Measurements from ENCODE around the gene CDSN.

DNA sequence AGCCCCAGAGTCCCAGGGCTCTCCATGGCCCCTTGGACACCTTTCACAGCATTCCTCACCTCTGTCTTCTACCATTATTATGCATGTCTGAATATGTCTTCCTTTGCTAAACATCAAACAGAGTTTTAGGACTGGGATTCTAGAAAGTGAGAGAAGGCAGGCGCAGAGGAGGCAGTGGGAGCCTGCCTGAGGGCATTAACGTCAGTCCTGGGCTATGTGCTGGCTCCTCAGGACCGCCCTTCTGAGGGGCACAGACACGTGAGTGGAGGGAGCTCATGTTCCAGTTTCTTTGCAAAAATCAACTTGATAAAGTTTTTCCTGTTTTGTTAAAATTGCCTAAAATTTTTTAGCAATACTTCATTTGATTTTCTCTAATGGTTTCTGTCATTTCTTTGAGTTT, 45.8 kb downstream of the CDSN start:
- TF ChIP-seq, protein P1, sequence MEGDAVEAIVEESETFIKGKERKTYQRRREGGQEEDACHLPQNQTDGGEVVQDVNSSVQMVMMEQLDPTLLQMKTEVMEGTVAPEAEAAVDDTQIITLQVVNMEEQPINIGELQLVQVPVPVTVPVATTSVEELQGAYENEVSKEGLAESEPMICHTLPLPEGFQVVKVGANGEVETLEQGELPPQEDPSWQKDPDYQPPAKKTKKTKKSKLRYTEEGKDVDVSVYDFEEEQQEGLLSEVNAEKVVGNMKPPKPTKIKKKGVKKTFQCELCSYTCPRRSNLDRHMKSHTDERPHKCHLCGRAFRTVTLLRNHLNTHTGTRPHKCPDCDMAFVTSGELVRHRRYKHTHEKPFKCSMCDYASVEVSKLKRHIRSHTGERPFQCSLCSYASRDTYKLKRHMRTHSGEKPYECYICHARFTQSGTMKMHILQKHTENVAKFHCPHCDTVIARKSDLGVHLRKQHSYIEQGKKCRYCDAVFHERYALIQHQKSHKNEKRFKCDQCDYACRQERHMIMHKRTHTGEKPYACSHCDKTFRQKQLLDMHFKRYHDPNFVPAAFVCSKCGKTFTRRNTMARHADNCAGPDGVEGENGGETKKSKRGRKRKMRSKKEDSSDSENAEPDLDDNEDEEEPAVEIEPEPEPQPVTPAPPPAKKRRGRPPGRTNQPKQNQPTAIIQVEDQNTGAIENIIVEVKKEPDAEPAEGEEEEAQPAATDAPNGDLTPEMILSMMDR (conservative IDR thresholded peaks at IDR 0.05), result no peak
- no peak for TF ChIP-seq EZH2 (IDR thresholded peaks at IDR 0.05; ENCODE audit: low read depth)

Data from PC-9 (cell line).